Measurements from ENCODE around the gene TNFAIP8. TPM values are rescaled to one million over a fixed set of nuclear protein-coding genes. Genes with fewer than 3 reads are reported as not detected.

The TNFAIP8 gene
- total and polyA plus RNA-seq, 5 experiments from 2014 or later: 175 to 220 (median 177) TPM

GRCh38 chr5:119347991-119348390 lies 7.8 kb upstream of the TNFAIP8 start:
- H3K27me3 Mint-ChIP-seq: no peaks in the 10 kb centered on the region
- peak overlapping the region in 2 of 10 donors; percentile 27 to 49 for H3K4me3 Mint-ChIP-seq
- H3K36me3 Mint-ChIP-seq: peaks cover 0 to 45% (median 6%) of the 10 kb centered on the region in 3 donors
- POLR2A ChIA-PET: interaction anchor here (0.7 to 1.2 kb wide), 3 partner anchors 11 to 350 kb away, joined by 3 to 4 read pairs (median 3); no protein-coding TSS in a partner anchor
- no peak for ATAC-seq
- peaks cover 33 to 95% (median 91%) of the 10 kb centered on the region in 4 donors for H3K4me1 Mint-ChIP-seq
- no peak for DNase-seq
- peaks cover 0 to 1% (median 0%) of the 10 kb centered on the region in 9 donors for H3K9me3 Mint-ChIP-seq
- peak overlapping the region in 9 of 10 donors; percentile 3 to 83 (median 44) for H3K27ac Mint-ChIP-seq

GRCh38 chr5:119353213-119353612 lies 2.6 kb upstream of the TNFAIP8 start:
- Mint-ChIP-seq H3K27me3 (no peaks in the 10 kb centered on the region), H3K4me1 (peaks cover 43 to 98% (median 90%) of the 10 kb centered on the region in 4 donors), H3K4me3 (peak overlapping the region in 9 of 10 donors; percentile 45 to 68 (median 59)), H3K27ac (peak overlapping the region in 9 of 10 donors; percentile 27 to 91 (median 76)), H3K9me3 (no peaks in the 10 kb centered on the region), H3K36me3 (peaks cover 0 to 28% (median 6%) of the 10 kb centered on the region in 3 donors)
- POLR2A ChIA-PET: interaction anchor here (0.5 to 1.1 kb wide), 3 partner anchors 9 to 278 kb away, joined by 3 to 4 read pairs (median 3); no protein-coding TSS in a partner anchor
- DNase-seq: no peak
- ATAC-seq: no peak

GRCh38 chr5:119353686-119354366 lies 2.0 kb upstream of the TNFAIP8 start:
- Mint-ChIP-seq H3K27ac (peak overlapping the region; percentile 6 to 91 (median 82)), H3K27me3 (no peaks in the 10 kb centered on the region), H3K9me3 (no peaks in the 10 kb centered on the region), H3K4me1 (peaks cover 44 to 98% (median 90%) of the 10 kb centered on the region in 4 donors), H3K4me3 (peak overlapping the region; percentile 38 to 69 (median 58)), H3K36me3 (peaks cover 0 to 24% (median 6%) of the 10 kb centered on the region in 3 donors)
- DNase-seq: no peak
- POLR2A ChIA-PET: interaction anchor here (0.5 to 1.1 kb wide), 2 partner anchors 23 to 279 kb away, joined by 3 to 4 read pairs; no protein-coding TSS in a partner anchor
- ATAC-seq: peak in 1 of 2 donors; percentile 27

GRCh38 chr5:119354537-119355243 lies 1.1 kb upstream of the TNFAIP8 start:
- Mint-ChIP-seq H3K4me3 (peak overlapping the region; percentile 78 to 92 (median 87)), H3K9me3 (no peaks in the 10 kb centered on the region), H3K27me3 (no peaks in the 10 kb centered on the region), H3K4me1 (peaks cover 47 to 98% (median 90%) of the 10 kb centered on the region in 4 donors), H3K36me3 (peaks cover 0 to 24% (median 6%) of the 10 kb centered on the region in 3 donors), H3K27ac (peak overlapping the region in 9 of 10 donors; percentile 53 to 91 (median 87))
- DNase-seq: no peak
- no peak for ATAC-seq
- POLR2A ChIA-PET: interaction anchor here (0.6 kb wide), 1 partner anchor 14 kb away, joined by 3 read pairs; no protein-coding TSS in a partner anchor

GRCh38 chr5:119355244-119355638 lies 578 bp upstream of the TNFAIP8 start:
- Mint-ChIP-seq H3K4me1 (peaks cover 52 to 98% (median 90%) of the 10 kb centered on the region in 4 donors), H3K27me3 (no peaks in the 10 kb centered on the region), H3K9me3 (no peaks in the 10 kb centered on the region), H3K36me3 (peaks cover 0 to 24% (median 6%) of the 10 kb centered on the region in 3 donors), H3K4me3 (peak overlapping the region; percentile 78 to 92 (median 87)), H3K27ac (peak overlapping the region; percentile 53 to 93 (median 87))
- ATAC-seq: peak; percentile 50 to 64
- POLR2A ChIA-PET: interaction anchor here (0.6 to 1.2 kb wide), 3 partner anchors 15 to 40 kb away, joined by 3 to 4 read pairs (median 3); no protein-coding TSS in a partner anchor
- DNase-seq: no peak

- ATAC-seq (no peak), DNase-seq (no peak)
- Mint-ChIP-seq H3K9me3 (no peaks in the 10 kb centered on the region), H3K27me3 (no peaks in the 10 kb centered on the region), H3K27ac (peak overlapping the region; percentile 84 to 93 (median 90)), H3K4me1 (peaks cover 63 to 99% (median 92%) of the 10 kb centered on the region in 4 donors), H3K4me3 (peak overlapping the region; percentile 58 to 92 (median 87)), H3K36me3 (peaks cover 0 to 25% (median 6%) of the 10 kb centered on the region in 3 donors)
- POLR2A ChIA-PET: interaction anchor here (0.6 to 2.6 kb wide), 11 partner anchors 8 to 88 kb away, joined by 3 to 18 read pairs (median 4); no protein-coding TSS in a partner anchor
Observed at GRCh38 chr5:119356612-119357188, 881 bp downstream of the TNFAIP8 start.

- peaks cover 64 to 99% (median 92%) of the 10 kb centered on the region in 4 donors for H3K4me1 Mint-ChIP-seq
Observed at GRCh38 chr5:119357270-119357669, 1.5 kb downstream of the TNFAIP8 start.

GRCh38 chr5:119357808-119358529 lies 2.1 kb downstream of the TNFAIP8 start:
- no peak for DNase-seq
- H3K27me3 Mint-ChIP-seq: no peaks in the 10 kb centered on the region
- H3K36me3 Mint-ChIP-seq: peaks cover 0 to 24% (median 0%) of the 10 kb centered on the region in 3 donors
- peak overlapping the region; percentile 51 to 93 (median 90) for H3K27ac Mint-ChIP-seq
- POLR2A ChIA-PET: interaction anchor here (0.5 to 2.6 kb wide), 12 partner anchors 9 to 178 kb away, joined by 3 to 18 read pairs (median 4); no protein-coding TSS in a partner anchor
- no peaks in the 10 kb centered on the region for H3K9me3 Mint-ChIP-seq
- peaks cover 69 to 99% (median 92%) of the 10 kb centered on the region in 4 donors for H3K4me1 Mint-ChIP-seq
- ATAC-seq: no peak
- peak overlapping the region in 9 of 10 donors; percentile 30 to 92 (median 87) for H3K4me3 Mint-ChIP-seq

More at GRCh38 chr5:119357270-119357669, 1.5 kb downstream of the TNFAIP8 start:
- H3K27ac Mint-ChIP-seq: peak overlapping the region in 9 of 10 donors; percentile 84 to 93 (median 90)
- POLR2A ChIA-PET: interaction anchor here (0.5 to 2.6 kb wide), 11 partner anchors 10 to 178 kb away, joined by 3 to 18 read pairs (median 4); no protein-coding TSS in a partner anchor
- H3K27me3 Mint-ChIP-seq: no peaks in the 10 kb centered on the region
- no peaks in the 10 kb centered on the region for H3K9me3 Mint-ChIP-seq
- DNase-seq: no peak
- ATAC-seq: no peak
- peaks cover 0 to 23% (median 4%) of the 10 kb centered on the region in 3 donors for H3K36me3 Mint-ChIP-seq
- H3K4me3 Mint-ChIP-seq: peak overlapping the region in 9 of 10 donors; percentile 58 to 92 (median 87)

GRCh38 chr5:119358530-119358900 lies 2.7 kb downstream of the TNFAIP8 start:
- no peak for DNase-seq
- no peaks in the 10 kb centered on the region for H3K9me3 Mint-ChIP-seq
- ATAC-seq: no peak
- H3K4me3 Mint-ChIP-seq: peak overlapping the region in 8 of 10 donors; percentile 28 to 92 (median 70)
- peaks cover 70 to 99% (median 92%) of the 10 kb centered on the region in 4 donors for H3K4me1 Mint-ChIP-seq
- H3K27me3 Mint-ChIP-seq: no peaks in the 10 kb centered on the region
- peak overlapping the region; percentile 60 to 93 (median 87) for H3K27ac Mint-ChIP-seq
- peaks cover 0 to 27% (median 0%) of the 10 kb centered on the region in 3 donors for H3K36me3 Mint-ChIP-seq
- POLR2A ChIA-PET: interaction anchor here (0.6 to 2.6 kb wide), 5 partner anchors 17 to 43 kb away, joined by 3 to 18 read pairs (median 3); no protein-coding TSS in a partner anchor

- DNase-seq (no peak), ATAC-seq (no peak)
- H3K27me3 Mint-ChIP-seq: no peaks in the 10 kb centered on the region
- H3K4me3 Mint-ChIP-seq: peak overlapping the region in 9 of 10 donors; percentile 28 to 92 (median 65)
- peaks cover 65 to 99% (median 92%) of the 10 kb centered on the region in 4 donors for H3K4me1 Mint-ChIP-seq
- peaks cover 0 to 25% (median 3%) of the 10 kb centered on the region in 3 donors for H3K36me3 Mint-ChIP-seq
- H3K27ac Mint-ChIP-seq: peak overlapping the region; percentile 60 to 93 (median 87)
- H3K9me3 Mint-ChIP-seq: no peaks in the 10 kb centered on the region
- POLR2A ChIA-PET: interaction anchor here (0.7 to 1.7 kb wide), 4 partner anchors 21 to 93 kb away, joined by 3 to 10 read pairs (median 4); no protein-coding TSS in a partner anchor
Observed at GRCh38 chr5:119358901-119359603, 3.2 kb downstream of the TNFAIP8 start.

Data from naive thymus-derived CD8-positive, alpha-beta T cell (primary cell).